Liver (tissue), 9 donors: ENCODE measurements around the gene LAMA1. TPM values are rescaled to one million over a fixed set of nuclear protein-coding genes. Genes with fewer than 3 reads are reported as not detected.

Experiments
- DNase-seq: peaks from one replicate; pipeline ENCODE4 v3.0.0-alpha.2; 2017; ENCODE audit warnings: low spot score
- H3K27ac ChIP-seq, 2 donors: one replicate each; pipeline ENCODE4 v1.7.0; 2013; ENCODE audit warnings: inconsistent platforms in 2 of 2, low read length in 2 of 2, control low read depth in 1 of 2, low read depth in 1 of 2, mild to moderate bottlenecking in 1 of 2
- H3K27me3 ChIP-seq, 4 donors: one replicate each; pipeline versions ENCODE4 v1.6.1 to v1.7.0; 2013; ENCODE audit warnings: low read length in 3 of 4, inconsistent platforms in 1 of 4, mild to moderate bottlenecking in 1 of 4, moderate library complexity in 1 of 4; ENCODE audit not compliant: control insufficient read depth in 4 of 4, insufficient read depth in 4 of 4
- H3K36me3 ChIP-seq, 4 donors: one replicate each; pipeline versions ENCODE4 v1.6.1 to v1.7.0; 2013; ENCODE audit warnings: low read length in 3 of 4, mild to moderate bottlenecking in 3 of 4, low read depth in 1 of 4, moderate library complexity in 1 of 4; ENCODE audit not compliant: control insufficient read depth in 4 of 4, insufficient read depth in 3 of 4
- H3K4me1 ChIP-seq, 4 donors: one replicate each; pipeline versions ENCODE4 v1.6.1 to v1.7.0; 2013; ENCODE audit warnings: low read length in 3 of 4, mild to moderate bottlenecking in 3 of 4, moderate library complexity in 1 of 4; ENCODE audit not compliant: control insufficient read depth in 4 of 4, insufficient read depth in 4 of 4
- H3K4me3 ChIP-seq, 3 donors: one replicate each; pipeline versions ENCODE4 v1.6.1 to v1.7.0; 2013; ENCODE audit warnings: low read length in 3 of 3, control low read depth in 1 of 3, low read depth in 1 of 3, mild to moderate bottlenecking in 1 of 3
- H3K9ac ChIP-seq, 2 donors: one replicate each; pipeline ENCODE4 v1.7.0; 2013; ENCODE audit warnings: low read length in 2 of 2, mild to moderate bottlenecking in 2 of 2, moderate library complexity in 2 of 2, control low read depth in 1 of 2, low read depth in 1 of 2
- H3K9me3 ChIP-seq, 4 donors: one replicate each; pipeline versions ENCODE4 v1.6.1 to v1.7.0; 2013; ENCODE audit warnings: low read length in 3 of 4; ENCODE audit not compliant: control insufficient read depth in 4 of 4
- EGR1 ChIP-seq, 2 donors: IDR thresholded peaks; 2 replicates each; pipeline ENCODE4 v1.6.1; 2016 to 2018; ENCODE audit warnings: antibody characterized with exemption in 2 of 2, low read depth in 2 of 2
- FOXA1 ChIP-seq: IDR thresholded peaks from 2 replicates; pipeline ENCODE4 v1.6.1; 2016; ENCODE audit warnings: antibody characterized with exemption
- FOXA2 ChIP-seq: IDR thresholded peaks from 2 replicates; pipeline ENCODE4 v1.6.1; 2016; ENCODE audit warnings: antibody characterized with exemption
- GABPA ChIP-seq, 2 donors: IDR thresholded peaks in 1 of 2; conservative IDR thresholded peaks in 1 of 2; 2 replicates each; pipeline ENCODE4 v1.6.1; 2016; ENCODE audit warnings: antibody characterized with exemption in 2 of 2, mild to moderate bottlenecking in 1 of 2, moderate library complexity in 1 of 2
- HNF4A ChIP-seq, 2 donors: conservative IDR thresholded peaks; 2 replicates each; pipeline ENCODE4 v1.6.1; 2016; ENCODE audit warnings: antibody characterized with exemption in 2 of 2, mild to moderate bottlenecking in 2 of 2
- HNF4G ChIP-seq: IDR thresholded peaks from 2 replicates; pipeline ENCODE4 v1.6.1; 2016; ENCODE audit warnings: antibody characterized with exemption
- JUND ChIP-seq, 2 donors: IDR thresholded peaks; 2 replicates each; pipeline ENCODE4 v1.6.1; 2016; ENCODE audit warnings: antibody characterized with exemption in 2 of 2
- NR2F2 ChIP-seq: IDR thresholded peaks from 2 replicates; pipeline ENCODE4 v1.6.1; 2016; ENCODE audit warnings: antibody characterized with exemption
- RAD21 ChIP-seq, 2 donors: IDR thresholded peaks; 2 replicates each; pipeline ENCODE4 v1.6.1; 2016; ENCODE audit warnings: antibody characterized with exemption in 2 of 2, mild to moderate bottlenecking in 2 of 2
- RXRA ChIP-seq, 2 donors: IDR thresholded peaks; 2 replicates each; pipeline ENCODE4 v1.6.1; 2017 to 2018; ENCODE audit warnings: antibody characterized with exemption in 2 of 2, mild to moderate bottlenecking in 1 of 2
- SP1 ChIP-seq: IDR thresholded peaks from 2 replicates; pipeline ENCODE4 v1.6.1; 2018; ENCODE audit warnings: antibody characterized with exemption, mild to moderate bottlenecking
- TAF1 ChIP-seq: conservative IDR thresholded peaks from 2 replicates; pipeline ENCODE4 v1.6.1; 2016; ENCODE audit warnings: antibody characterized with exemption, mild to moderate bottlenecking
- YY1 ChIP-seq: IDR thresholded peaks from 2 replicates; pipeline ENCODE4 v1.6.1; 2016; ENCODE audit warnings: antibody characterized with exemption, mild to moderate bottlenecking
- WGBS: extraction: QIAGEN DNeasy Blood & Tissue Kit; methylation state at CpG from one replicate; pipeline ENCODE4 v1.1.7; 2013; 5-methylcytosine and 5-hydroxymethylcytosine counted together
- polyA plus RNA-seq, 2 donors: library from polyadenylated mRNA; stranded (reverse) in 1 of 2; unstranded in 1 of 2; fragments of 200-250 nt in 1 of 2; fragments of >200 nt in 1 of 2; fragmentation: Nextera tagmentation in 1 of 2; extraction: Ambion mirVana in 1 of 2; gene quantifications; one replicate each; pipeline versions ENCODE4 v1.2.1 to v1.2.3, GENCODE V29; 2013 to 2015
- total RNA-seq, 2 donors: library from RNA; depleted of rRNA; stranded (reverse); fragments of >200 nt; gene quantifications; one replicate each; pipeline ENCODE4 v1.2.3, GENCODE V29; 2014
- TF ChIP-seq, protein P1 (sequence below): IDR thresholded peaks from 2 replicates; pipeline ENCODE4 v1.6.1; 2016; ENCODE audit warnings: antibody characterized with exemption
- TF ChIP-seq, protein P2 (sequence below): IDR thresholded peaks from 2 replicates; pipeline ENCODE4 v1.6.1; 2016; ENCODE audit warnings: antibody characterized with exemption
- TF ChIP-seq, protein P3 (sequence below): IDR thresholded peaks from 2 replicates; pipeline ENCODE4 v1.6.1; 2016; ENCODE audit warnings: antibody characterized with exemption, mild to moderate bottlenecking
- TF ChIP-seq, protein P4 (sequence below): fragments of 150-350 bp; IDR thresholded peaks from 2 replicates; pipeline ENCODE4 v1.5.1; 2017; ENCODE audit warnings: improper control_type of control experiment, low read depth, low read length; ENCODE audit not compliant: missing input control
- donor health status: healthy.
- donor health status: healthy.
- donor health status: healthy.
- donor health status: healthy.
- donor health status: healthy.

The LAMA1 gene
- total and polyA plus RNA-seq, 4 donors: 0.05 to 0.67 (median 0.43) TPM

DNA sequence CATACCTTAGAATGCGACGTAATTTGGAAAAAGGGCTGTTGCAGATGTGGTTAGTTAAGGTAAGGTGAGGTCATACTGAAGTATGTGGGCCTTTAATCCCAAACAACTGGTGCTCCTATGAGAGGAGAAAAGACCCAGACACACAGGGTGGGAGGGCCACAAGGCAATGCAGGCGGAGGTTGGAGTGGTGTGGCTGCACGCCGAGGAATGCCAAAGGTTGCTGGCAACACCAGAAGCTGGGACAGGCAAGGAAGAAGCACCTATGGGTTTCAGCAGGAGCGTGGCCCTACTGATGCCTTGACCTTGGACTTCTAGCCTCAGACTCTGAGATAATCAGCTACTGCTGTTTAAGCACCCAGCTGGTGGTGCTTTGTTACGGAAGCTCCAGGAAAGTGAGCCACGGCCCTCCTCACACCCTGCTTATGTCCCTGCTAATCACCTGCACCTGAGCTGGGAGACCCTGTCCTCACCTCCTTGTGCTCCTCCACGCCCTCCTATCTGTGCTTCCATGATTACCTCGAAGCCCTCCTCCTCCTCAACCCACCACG, 48.3 kb upstream of the LAMA1 start:
- Histone ChIP-seq H3K27me3 (peaks cover 0 to 4% (median 0%) of the 10 kb centered on the region in 4 donors), H3K9ac (no peak overlapping the region), H3K9me3 (no peaks in the 10 kb centered on the region), H3K4me3 (no peak overlapping the region), H3K27ac (no peak overlapping the region), H3K36me3 (no peaks in the 10 kb centered on the region), H3K4me1 (no peaks in the 10 kb centered on the region)
- DNase-seq: no peak
- WGBS: 83% methylated on average over 11 of the region's 11 CpGs
- TF ChIP-seq SP1 (no peak), TAF1 (no peak), HNF4A (conservative IDR thresholded peaks at IDR 0.05) (no peak), FOXA2 (no peak), FOXA1 (no peak)
- TF ChIP-seq, protein P1, sequence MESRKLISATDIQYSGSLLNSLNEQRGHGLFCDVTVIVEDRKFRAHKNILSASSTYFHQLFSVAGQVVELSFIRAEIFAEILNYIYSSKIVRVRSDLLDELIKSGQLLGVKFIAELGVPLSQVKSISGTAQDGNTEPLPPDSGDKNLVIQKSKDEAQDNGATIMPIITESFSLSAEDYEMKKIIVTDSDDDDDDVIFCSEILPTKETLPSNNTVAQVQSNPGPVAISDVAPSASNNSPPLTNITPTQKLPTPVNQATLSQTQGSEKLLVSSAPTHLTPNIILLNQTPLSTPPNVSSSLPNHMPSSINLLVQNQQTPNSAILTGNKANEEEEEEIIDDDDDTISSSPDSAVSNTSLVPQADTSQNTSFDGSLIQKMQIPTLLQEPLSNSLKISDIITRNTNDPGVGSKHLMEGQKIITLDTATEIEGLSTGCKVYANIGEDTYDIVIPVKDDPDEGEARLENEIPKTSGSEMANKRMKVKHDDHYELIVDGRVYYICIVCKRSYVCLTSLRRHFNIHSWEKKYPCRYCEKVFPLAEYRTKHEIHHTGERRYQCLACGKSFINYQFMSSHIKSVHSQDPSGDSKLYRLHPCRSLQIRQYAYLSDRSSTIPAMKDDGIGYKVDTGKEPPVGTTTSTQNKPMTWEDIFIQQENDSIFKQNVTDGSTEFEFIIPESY: no peak

DNA sequence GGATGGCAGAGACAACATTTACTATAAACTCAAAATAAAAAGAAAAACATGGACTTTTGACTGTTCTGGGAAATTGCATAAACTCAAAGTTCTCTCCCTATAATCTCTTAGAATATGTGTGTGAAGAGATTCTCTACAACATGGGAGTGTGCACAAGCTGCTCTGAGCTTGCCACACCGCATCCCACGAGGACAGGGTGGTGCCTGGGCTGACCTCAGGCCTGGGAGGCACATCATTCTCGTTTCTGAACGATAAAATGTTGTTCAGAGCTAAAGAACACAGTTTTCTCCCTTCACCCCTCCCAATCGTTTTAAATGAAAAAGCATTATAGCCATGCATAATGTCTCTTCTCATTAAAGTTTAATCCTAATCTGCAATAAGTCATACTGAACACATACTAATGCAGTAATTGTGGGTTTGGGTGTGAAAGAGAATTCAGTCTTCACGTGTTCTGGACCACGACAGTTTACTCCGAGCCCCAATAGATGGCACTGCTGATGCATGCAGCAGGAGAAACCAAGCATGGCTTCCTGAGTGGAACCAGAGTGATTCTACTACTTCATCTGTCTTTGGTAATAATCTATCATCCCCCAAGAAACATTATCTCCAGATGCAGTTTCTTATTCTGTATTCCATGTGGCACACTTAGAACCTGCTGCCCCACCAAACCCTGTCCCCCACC, 46.9 kb upstream of the LAMA1 start:
- WGBS: 37% methylated on average over 8 of the region's 8 CpGs
- TF ChIP-seq EGR1 (IDR thresholded peaks at IDR 0.05; ENCODE audit: low read depth in 2 of 2) (no peak), RXRA (IDR thresholded peaks at IDR 0.05) (no peak), RAD21 (IDR thresholded peaks at IDR 0.05) (peak; percentile 16 to 29), YY1 (no peak)
- Histone ChIP-seq H3K27me3 (peaks cover 0 to 4% (median 0%) of the 10 kb centered on the region in 4 donors), H3K4me1 (no peaks in the 10 kb centered on the region), H3K36me3 (no peaks in the 10 kb centered on the region), H3K4me3 (no peak overlapping the region), H3K9ac (no peak overlapping the region), H3K9me3 (no peaks in the 10 kb centered on the region), H3K27ac (no peak overlapping the region)
- no peak for DNase-seq

DNA sequence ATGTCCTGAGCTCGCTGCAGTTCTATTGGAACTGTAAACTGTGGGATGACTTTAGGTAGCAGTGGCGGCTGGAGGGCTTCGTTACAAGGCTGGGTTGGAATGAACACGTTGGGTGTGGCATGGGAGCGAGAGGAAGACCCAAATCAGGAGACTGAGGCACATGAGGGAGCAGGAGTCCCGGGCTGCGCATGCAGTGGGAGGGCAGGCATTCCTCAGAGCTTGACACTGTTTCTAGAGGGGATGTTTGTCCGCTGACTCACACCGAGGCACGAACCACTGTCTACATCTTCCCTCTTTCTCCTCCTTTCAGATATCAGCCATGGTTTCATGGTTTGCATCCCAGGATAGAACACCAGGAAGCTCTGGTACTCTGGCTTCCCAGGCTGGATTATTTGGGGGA, 40.6 kb upstream of the LAMA1 start:
- Histone ChIP-seq H3K4me1 (no peaks in the 10 kb centered on the region), H3K9ac (no peak overlapping the region), H3K27me3 (no peaks in the 10 kb centered on the region), H3K36me3 (no peaks in the 10 kb centered on the region), H3K4me3 (no peak overlapping the region), H3K27ac (no peak overlapping the region), H3K9me3 (no peaks in the 10 kb centered on the region)
- DNase-seq: no peak
- 68% methylated on average over 10 of the region's 10 CpGs for WGBS
- TF ChIP-seq YY1 (no peak), EGR1 (IDR thresholded peaks at IDR 0.05; ENCODE audit: low read depth in 2 of 2) (no peak), HNF4G (no peak), SP1 (no peak), RXRA (IDR thresholded peaks at IDR 0.05) (no peak), GABPA (IDR thresholded peaks at IDR 0.05 in 1 of 2, conservative IDR thresholded peaks at IDR 0.05 in 1 of 2) (no peak), JUND (IDR thresholded peaks at IDR 0.05) (no peak), TAF1 (no peak), FOXA2 (no peak), NR2F2 (no peak), HNF4A (conservative IDR thresholded peaks at IDR 0.05) (no peak), FOXA1 (no peak)
- TF ChIP-seq, protein P2, sequence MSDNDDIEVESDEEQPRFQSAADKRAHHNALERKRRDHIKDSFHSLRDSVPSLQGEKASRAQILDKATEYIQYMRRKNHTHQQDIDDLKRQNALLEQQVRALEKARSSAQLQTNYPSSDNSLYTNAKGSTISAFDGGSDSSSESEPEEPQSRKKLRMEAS: no peak
- TF ChIP-seq, protein P3, sequence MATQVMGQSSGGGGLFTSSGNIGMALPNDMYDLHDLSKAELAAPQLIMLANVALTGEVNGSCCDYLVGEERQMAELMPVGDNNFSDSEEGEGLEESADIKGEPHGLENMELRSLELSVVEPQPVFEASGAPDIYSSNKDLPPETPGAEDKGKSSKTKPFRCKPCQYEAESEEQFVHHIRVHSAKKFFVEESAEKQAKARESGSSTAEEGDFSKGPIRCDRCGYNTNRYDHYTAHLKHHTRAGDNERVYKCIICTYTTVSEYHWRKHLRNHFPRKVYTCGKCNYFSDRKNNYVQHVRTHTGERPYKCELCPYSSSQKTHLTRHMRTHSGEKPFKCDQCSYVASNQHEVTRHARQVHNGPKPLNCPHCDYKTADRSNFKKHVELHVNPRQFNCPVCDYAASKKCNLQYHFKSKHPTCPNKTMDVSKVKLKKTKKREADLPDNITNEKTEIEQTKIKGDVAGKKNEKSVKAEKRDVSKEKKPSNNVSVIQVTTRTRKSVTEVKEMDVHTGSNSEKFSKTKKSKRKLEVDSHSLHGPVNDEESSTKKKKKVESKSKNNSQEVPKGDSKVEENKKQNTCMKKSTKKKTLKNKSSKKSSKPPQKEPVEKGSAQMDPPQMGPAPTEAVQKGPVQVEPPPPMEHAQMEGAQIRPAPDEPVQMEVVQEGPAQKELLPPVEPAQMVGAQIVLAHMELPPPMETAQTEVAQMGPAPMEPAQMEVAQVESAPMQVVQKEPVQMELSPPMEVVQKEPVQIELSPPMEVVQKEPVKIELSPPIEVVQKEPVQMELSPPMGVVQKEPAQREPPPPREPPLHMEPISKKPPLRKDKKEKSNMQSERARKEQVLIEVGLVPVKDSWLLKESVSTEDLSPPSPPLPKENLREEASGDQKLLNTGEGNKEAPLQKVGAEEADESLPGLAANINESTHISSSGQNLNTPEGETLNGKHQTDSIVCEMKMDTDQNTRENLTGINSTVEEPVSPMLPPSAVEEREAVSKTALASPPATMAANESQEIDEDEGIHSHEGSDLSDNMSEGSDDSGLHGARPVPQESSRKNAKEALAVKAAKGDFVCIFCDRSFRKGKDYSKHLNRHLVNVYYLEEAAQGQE: no peak
- TF ChIP-seq, protein P4, sequence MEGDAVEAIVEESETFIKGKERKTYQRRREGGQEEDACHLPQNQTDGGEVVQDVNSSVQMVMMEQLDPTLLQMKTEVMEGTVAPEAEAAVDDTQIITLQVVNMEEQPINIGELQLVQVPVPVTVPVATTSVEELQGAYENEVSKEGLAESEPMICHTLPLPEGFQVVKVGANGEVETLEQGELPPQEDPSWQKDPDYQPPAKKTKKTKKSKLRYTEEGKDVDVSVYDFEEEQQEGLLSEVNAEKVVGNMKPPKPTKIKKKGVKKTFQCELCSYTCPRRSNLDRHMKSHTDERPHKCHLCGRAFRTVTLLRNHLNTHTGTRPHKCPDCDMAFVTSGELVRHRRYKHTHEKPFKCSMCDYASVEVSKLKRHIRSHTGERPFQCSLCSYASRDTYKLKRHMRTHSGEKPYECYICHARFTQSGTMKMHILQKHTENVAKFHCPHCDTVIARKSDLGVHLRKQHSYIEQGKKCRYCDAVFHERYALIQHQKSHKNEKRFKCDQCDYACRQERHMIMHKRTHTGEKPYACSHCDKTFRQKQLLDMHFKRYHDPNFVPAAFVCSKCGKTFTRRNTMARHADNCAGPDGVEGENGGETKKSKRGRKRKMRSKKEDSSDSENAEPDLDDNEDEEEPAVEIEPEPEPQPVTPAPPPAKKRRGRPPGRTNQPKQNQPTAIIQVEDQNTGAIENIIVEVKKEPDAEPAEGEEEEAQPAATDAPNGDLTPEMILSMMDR: no peak
- TF ChIP-seq, protein P1: no peak
